Panc1 (cell line): ENCODE results near the gene PTPRJ.

Source experiments
- TCF7L2 ChIP-seq: IDR thresholded peaks from 2 replicates; pipeline ENCODE4 v1.6.1; 2011; ENCODE audit warnings: mild to moderate bottlenecking, low read depth, low read length, inconsistent platforms
- TF ChIP-seq, protein P1 (sequence below), 2 experiments: IDR thresholded peaks; 2 replicates each; pipeline ENCODE4 v1.6.1; 2011 to 2012; ENCODE audit warnings: low read depth in 2 of 2, control low read depth in 1 of 2, low read length in 1 of 2, mild to moderate bottlenecking in 1 of 2, moderate library complexity in 1 of 2; ENCODE audit not compliant: insufficient read depth in 1 of 2
- TF ChIP-seq, protein P2 (sequence below): fragments of 450-650 bp; IDR thresholded peaks from 2 replicates; pipeline ENCODE4 v1.5.1; 2017; ENCODE audit warnings: mild to moderate bottlenecking

DNA sequence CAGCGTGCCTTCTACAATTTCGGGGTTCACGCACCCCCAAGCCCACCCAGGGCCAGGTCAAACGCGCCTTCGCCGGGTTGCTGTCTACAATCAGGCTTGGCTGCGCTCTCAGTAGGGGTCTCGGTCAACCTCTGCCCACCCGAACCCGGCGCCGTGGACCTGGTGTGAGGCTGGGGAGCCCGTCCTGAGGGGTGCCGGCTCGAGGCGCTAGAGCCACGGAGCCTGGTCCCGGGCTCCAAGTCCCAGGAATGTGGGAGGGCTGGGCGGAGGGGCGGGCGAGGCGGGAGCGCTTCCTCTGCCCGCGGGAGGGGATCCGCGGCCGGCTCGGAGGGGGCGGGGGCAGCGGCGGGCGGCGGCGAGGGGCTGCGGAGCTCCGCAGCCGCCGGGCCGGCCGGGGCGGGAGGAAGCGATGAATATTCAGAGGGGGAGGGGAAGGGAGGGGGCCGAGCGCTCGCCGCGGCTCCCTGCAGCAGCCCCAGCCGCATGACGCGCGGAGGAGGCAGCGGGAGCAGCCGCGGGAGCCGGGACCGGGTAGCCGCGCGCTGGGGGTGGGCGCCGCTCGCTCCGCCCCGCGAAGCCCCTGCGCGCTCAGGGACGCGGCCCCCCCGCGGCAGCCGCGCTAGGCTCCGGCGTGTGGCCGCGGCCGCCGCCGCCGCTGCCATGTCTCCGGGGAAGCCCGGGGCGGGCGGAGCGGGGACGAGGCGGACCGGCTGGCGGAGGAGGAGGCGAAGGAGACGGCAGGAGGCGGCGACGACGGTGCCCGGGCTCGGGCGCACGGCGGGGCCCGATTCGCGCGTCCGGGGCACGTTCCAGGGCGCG lies at the start of gene PTPRJ:
- TF ChIP-seq, protein P1, sequence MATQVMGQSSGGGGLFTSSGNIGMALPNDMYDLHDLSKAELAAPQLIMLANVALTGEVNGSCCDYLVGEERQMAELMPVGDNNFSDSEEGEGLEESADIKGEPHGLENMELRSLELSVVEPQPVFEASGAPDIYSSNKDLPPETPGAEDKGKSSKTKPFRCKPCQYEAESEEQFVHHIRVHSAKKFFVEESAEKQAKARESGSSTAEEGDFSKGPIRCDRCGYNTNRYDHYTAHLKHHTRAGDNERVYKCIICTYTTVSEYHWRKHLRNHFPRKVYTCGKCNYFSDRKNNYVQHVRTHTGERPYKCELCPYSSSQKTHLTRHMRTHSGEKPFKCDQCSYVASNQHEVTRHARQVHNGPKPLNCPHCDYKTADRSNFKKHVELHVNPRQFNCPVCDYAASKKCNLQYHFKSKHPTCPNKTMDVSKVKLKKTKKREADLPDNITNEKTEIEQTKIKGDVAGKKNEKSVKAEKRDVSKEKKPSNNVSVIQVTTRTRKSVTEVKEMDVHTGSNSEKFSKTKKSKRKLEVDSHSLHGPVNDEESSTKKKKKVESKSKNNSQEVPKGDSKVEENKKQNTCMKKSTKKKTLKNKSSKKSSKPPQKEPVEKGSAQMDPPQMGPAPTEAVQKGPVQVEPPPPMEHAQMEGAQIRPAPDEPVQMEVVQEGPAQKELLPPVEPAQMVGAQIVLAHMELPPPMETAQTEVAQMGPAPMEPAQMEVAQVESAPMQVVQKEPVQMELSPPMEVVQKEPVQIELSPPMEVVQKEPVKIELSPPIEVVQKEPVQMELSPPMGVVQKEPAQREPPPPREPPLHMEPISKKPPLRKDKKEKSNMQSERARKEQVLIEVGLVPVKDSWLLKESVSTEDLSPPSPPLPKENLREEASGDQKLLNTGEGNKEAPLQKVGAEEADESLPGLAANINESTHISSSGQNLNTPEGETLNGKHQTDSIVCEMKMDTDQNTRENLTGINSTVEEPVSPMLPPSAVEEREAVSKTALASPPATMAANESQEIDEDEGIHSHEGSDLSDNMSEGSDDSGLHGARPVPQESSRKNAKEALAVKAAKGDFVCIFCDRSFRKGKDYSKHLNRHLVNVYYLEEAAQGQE (IDR thresholded peaks at IDR 0.05; ENCODE audit: insufficient read depth in 1 of 2, low read depth in 2 of 2, low read length in 1 of 2): no peak
- TF ChIP-seq, protein P2, sequence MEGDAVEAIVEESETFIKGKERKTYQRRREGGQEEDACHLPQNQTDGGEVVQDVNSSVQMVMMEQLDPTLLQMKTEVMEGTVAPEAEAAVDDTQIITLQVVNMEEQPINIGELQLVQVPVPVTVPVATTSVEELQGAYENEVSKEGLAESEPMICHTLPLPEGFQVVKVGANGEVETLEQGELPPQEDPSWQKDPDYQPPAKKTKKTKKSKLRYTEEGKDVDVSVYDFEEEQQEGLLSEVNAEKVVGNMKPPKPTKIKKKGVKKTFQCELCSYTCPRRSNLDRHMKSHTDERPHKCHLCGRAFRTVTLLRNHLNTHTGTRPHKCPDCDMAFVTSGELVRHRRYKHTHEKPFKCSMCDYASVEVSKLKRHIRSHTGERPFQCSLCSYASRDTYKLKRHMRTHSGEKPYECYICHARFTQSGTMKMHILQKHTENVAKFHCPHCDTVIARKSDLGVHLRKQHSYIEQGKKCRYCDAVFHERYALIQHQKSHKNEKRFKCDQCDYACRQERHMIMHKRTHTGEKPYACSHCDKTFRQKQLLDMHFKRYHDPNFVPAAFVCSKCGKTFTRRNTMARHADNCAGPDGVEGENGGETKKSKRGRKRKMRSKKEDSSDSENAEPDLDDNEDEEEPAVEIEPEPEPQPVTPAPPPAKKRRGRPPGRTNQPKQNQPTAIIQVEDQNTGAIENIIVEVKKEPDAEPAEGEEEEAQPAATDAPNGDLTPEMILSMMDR: no peak
- no peak for TF ChIP-seq TCF7L2
